ENCODE measurements around the gene TIRAP. TPM values are rescaled to one million over a fixed set of nuclear protein-coding genes. Genes with fewer than 3 reads are reported as not detected.
A peak's percentile ranks its signal among the peaks of the same experiment; 100 is the strongest.
"Not testable (repeated sequence)": the region's sequence is repeated elsewhere in the genome, so short reads cannot be mapped to it uniquely, and the experiment has no call there.

The TIRAP gene
- total RNA-seq: 1 to 10 TPM; 9.3 to 9.7 (median 9.5) TPM
- 5.8 TPM for polyA plus RNA-seq
- long read RNA-seq, donor 1, partial matches to known transcripts: 1 of 11 reads
- long read RNA-seq, donor 1, other reads (novel, unspliced or antisense): 8 of 11 reads
- long read RNA-seq, donor 2, partial matches to known transcripts: 3 of 5 reads
- long read RNA-seq, donor 2, other reads (novel, unspliced or antisense): 1 of 5 reads
- long read RNA-seq, donor 3, partial matches to known transcripts: 5 of 10 reads
- long read RNA-seq, donor 3, other reads (novel, unspliced or antisense): 3 of 10 reads
- long read RNA-seq, donor 4, partial matches to known transcripts: 1 of 2 reads
- long read RNA-seq, donor 4, other reads (novel, unspliced or antisense): 0 of 2 reads

GRCh38 chr11:126282736-126283591 lies at the start of gene TIRAP:
Gene TIRAP, plus strand, starts transcription at chr11:126283093. Its CDS starts 7,802 bp downstream, at chr11:126290895.
- under 1% methylated on average over 82 of the region's 82 CpGs for WGBS

GRCh38 chr11:126233391-126233790 lies 49.5 kb upstream of the TIRAP start:
- ATAC-seq (no peak), DNase-seq (no peak)
- intact Hi-C loops (cut with DNase I): no loop called here
- Histone ChIP-seq H3K27ac (ENCODE audit: low read length) (no peak overlapping the region), H3K4me1 (ENCODE audit: control insufficient read depth, insufficient read depth, low read length) (no peaks in the 10 kb centered on the region), H3K4me3 (ENCODE audit: low read length) (no peak overlapping the region), H3K9me3 (ENCODE audit: control insufficient read depth, low read length) (no peaks in the 10 kb centered on the region), H3K27me3 (ENCODE audit: control insufficient read depth, insufficient read depth) (no peaks in the 10 kb centered on the region)
- 86% methylated on average over 4 of the region's 4 CpGs for WGBS

More at GRCh38 chr11:126282736-126283591, at the start of gene TIRAP:
- ATAC-seq (peak; percentile 92 to 94), DNase-seq (peak; percentile 73 to 91 (median 91))
- Histone ChIP-seq H3K4me3 (ENCODE audit: low read length) (peak within 1 kb of the TSS; percentile 80), H3K4me1 (ENCODE audit: control insufficient read depth, insufficient read depth, low read length) (peaks cover 4% of the 10 kb centered on the region), H3K27me3 (ENCODE audit: control insufficient read depth, insufficient read depth) (no peaks in the 10 kb centered on the region), H3K27ac (ENCODE audit: low read length) (peak within 1 kb of the TSS; percentile 81), H3K9me3 (ENCODE audit: control insufficient read depth, low read length) (no peaks in the 10 kb centered on the region)
- intact Hi-C loops (cut with DNase I): no loop called here

GRCh38 chr11:126246636-126247035 lies 36.3 kb upstream of the TIRAP start:
- 73% methylated on average over 2 of the region's 2 CpGs for WGBS
- no peaks in the 10 kb centered on the region for H3K4me1 ChIP-seq (ENCODE audit: control insufficient read depth, insufficient read depth, low read length)
- H3K4me3 ChIP-seq (ENCODE audit: low read length): no peak overlapping the region
- H3K9me3 ChIP-seq (ENCODE audit: control insufficient read depth, low read length): no peaks in the 10 kb centered on the region
- intact Hi-C loops (cut with DNase I): no loop called here
- no peak for DNase-seq
- peak in 1 of 2 donors; percentile 79 for ATAC-seq
- H3K27me3 ChIP-seq (ENCODE audit: control insufficient read depth, insufficient read depth): no peaks in the 10 kb centered on the region
- no peak overlapping the region for H3K27ac ChIP-seq (ENCODE audit: low read length)

- WGBS: 89% methylated on average over 4 of the region's 4 CpGs
- ATAC-seq (no peak), DNase-seq (no peak)
- Histone ChIP-seq H3K4me1 (ENCODE audit: control insufficient read depth, insufficient read depth, low read length) (no peaks in the 10 kb centered on the region), H3K27ac (ENCODE audit: low read length) (no peak overlapping the region), H3K9me3 (ENCODE audit: control insufficient read depth, low read length) (no peaks in the 10 kb centered on the region), H3K27me3 (ENCODE audit: control insufficient read depth, insufficient read depth) (no peaks in the 10 kb centered on the region), H3K4me3 (ENCODE audit: low read length) (no peak overlapping the region)
- intact Hi-C loops (cut with DNase I): no loop called here
These were observed 29.6 kb upstream of the TIRAP start for GRCh38 chr11:126253265-126253664.

- WGBS: 42% methylated on average over 1 of the region's 1 CpG
- no peaks in the 10 kb centered on the region for H3K27me3 ChIP-seq (ENCODE audit: control insufficient read depth, insufficient read depth)
- intact Hi-C loops (cut with DNase I): no loop called here
- no peak overlapping the region for H3K4me3 ChIP-seq (ENCODE audit: low read length)
- DNase-seq (no peak), ATAC-seq (no peak)
- no peaks in the 10 kb centered on the region for H3K4me1 ChIP-seq (ENCODE audit: control insufficient read depth, insufficient read depth, low read length)
- H3K9me3 ChIP-seq (ENCODE audit: control insufficient read depth, low read length): no peaks in the 10 kb centered on the region
- H3K27ac ChIP-seq (ENCODE audit: low read length): no peak overlapping the region
These were observed 28.1 kb upstream of the TIRAP start for GRCh38 chr11:126254819-126255218.

GRCh38 chr11:126255507-126255906 lies 27.4 kb upstream of the TIRAP start:
- H3K4me1 ChIP-seq (ENCODE audit: control insufficient read depth, insufficient read depth, low read length); intact Hi-C loops (cut with DNase I); H3K27me3 ChIP-seq (ENCODE audit: control insufficient read depth, insufficient read depth); ATAC-seq; DNase-seq; H3K9me3 ChIP-seq (ENCODE audit: control insufficient read depth, low read length); H3K4me3 ChIP-seq (ENCODE audit: low read length); H3K27ac ChIP-seq (ENCODE audit: low read length): not testable (repeated sequence)
- WGBS: 94% methylated on average over 5 of the region's 5 CpGs

GRCh38 chr11:126256216-126256615 lies 26.7 kb upstream of the TIRAP start:
- no peaks in the 10 kb centered on the region for H3K9me3 ChIP-seq (ENCODE audit: control insufficient read depth, low read length)
- no peaks in the 10 kb centered on the region for H3K4me1 ChIP-seq (ENCODE audit: control insufficient read depth, insufficient read depth, low read length)
- H3K4me3 ChIP-seq (ENCODE audit: low read length): no peak overlapping the region
- DNase-seq: no peak
- 91% methylated on average over 4 of the region's 4 CpGs for WGBS
- intact Hi-C loops (cut with DNase I): no loop called here
- H3K27me3 ChIP-seq (ENCODE audit: control insufficient read depth, insufficient read depth): no peaks in the 10 kb centered on the region
- no peak overlapping the region for H3K27ac ChIP-seq (ENCODE audit: low read length)
- ATAC-seq: no peak

- Histone ChIP-seq H3K27ac (ENCODE audit: low read length) (no peak overlapping the region), H3K4me1 (ENCODE audit: control insufficient read depth, insufficient read depth, low read length) (no peaks in the 10 kb centered on the region), H3K4me3 (ENCODE audit: low read length) (no peak overlapping the region), H3K9me3 (ENCODE audit: control insufficient read depth, low read length) (no peaks in the 10 kb centered on the region), H3K27me3 (ENCODE audit: control insufficient read depth, insufficient read depth) (no peaks in the 10 kb centered on the region)
- intact Hi-C loops (cut with DNase I): no loop called here
- no peak for DNase-seq
- WGBS: 87% methylated on average over 2 of the region's 2 CpGs
- no peak for ATAC-seq
These were observed 25.7 kb upstream of the TIRAP start for GRCh38 chr11:126257144-126257543.

- ATAC-seq (no peak), DNase-seq (no peak)
- no peak overlapping the region for H3K27ac ChIP-seq (ENCODE audit: low read length)
- intact Hi-C loops (cut with DNase I): no loop called here
- H3K4me1 ChIP-seq (ENCODE audit: control insufficient read depth, insufficient read depth, low read length): no peaks in the 10 kb centered on the region
- no peaks in the 10 kb centered on the region for H3K9me3 ChIP-seq (ENCODE audit: control insufficient read depth, low read length)
- no peak overlapping the region for H3K4me3 ChIP-seq (ENCODE audit: low read length)
- no peaks in the 10 kb centered on the region for H3K27me3 ChIP-seq (ENCODE audit: control insufficient read depth, insufficient read depth)
- 90% methylated on average over 2 of the region's 2 CpGs for WGBS
These were observed 25.1 kb upstream of the TIRAP start for GRCh38 chr11:126257764-126258163.

- DNase-seq: no peak
These were observed 20.7 kb upstream of the TIRAP start for GRCh38 chr11:126262216-126262615.

GRCh38 chr11:126263489-126263888 lies 19.4 kb upstream of the TIRAP start:
- Histone ChIP-seq H3K4me3 (ENCODE audit: low read length) (no peak overlapping the region), H3K4me1 (ENCODE audit: control insufficient read depth, insufficient read depth, low read length) (peaks cover 3% of the 10 kb centered on the region), H3K9me3 (ENCODE audit: control insufficient read depth, low read length) (no peaks in the 10 kb centered on the region), H3K27me3 (ENCODE audit: control insufficient read depth, insufficient read depth) (no peaks in the 10 kb centered on the region), H3K27ac (ENCODE audit: low read length) (no peak overlapping the region)
- 88% methylated on average over 6 of the region's 6 CpGs for whole genome bisulfite sequencing
- no peak for DNase-seq
- ATAC-seq: no peak
- intact Hi-C loops (cut with DNase I): no loop called here

More at GRCh38 chr11:126262216-126262615, 20.7 kb upstream of the TIRAP start:
- 92% methylated on average over 6 of the region's 6 CpGs for WGBS
- Histone ChIP-seq H3K27ac (ENCODE audit: low read length) (no peak overlapping the region), H3K4me3 (ENCODE audit: low read length) (no peak overlapping the region), H3K4me1 (ENCODE audit: control insufficient read depth, insufficient read depth, low read length) (no peaks in the 10 kb centered on the region), H3K9me3 (ENCODE audit: control insufficient read depth, low read length) (no peaks in the 10 kb centered on the region), H3K27me3 (ENCODE audit: control insufficient read depth, insufficient read depth) (no peaks in the 10 kb centered on the region)
- no peak for ATAC-seq
- intact Hi-C loops (cut with DNase I): no loop called here

Measured in right cardiac atrium (tissue), 5 donors.